GM12872 (cell line): ENCODE measurements around the gene MBNL2.

Source experiments
- CTCF ChIP-seq: IDR thresholded peaks from 3 replicates; pipeline ENCODE4 v1.5.1; 2011; ENCODE audit warnings: low read depth, mild to moderate bottlenecking, low read length, moderate library complexity; ENCODE audit not compliant: insufficient read depth

MBNL2 gene

GRCh38 chr13:97286317-97287046 is 64.3 kb downstream of the MBNL2 start:
- no peak for TF ChIP-seq CTCF

- TF ChIP-seq CTCF = no peak
Observed at GRCh38 chr13:97287047-97287383, 64.9 kb downstream of the MBNL2 start.

- TF ChIP-seq CTCF = no peak
Observed at GRCh38 chr13:97288486-97288900, 66.4 kb downstream of the MBNL2 start.

- TF ChIP-seq CTCF = no peak
Observed at GRCh38 chr13:97289514-97290298, 67.6 kb downstream of the MBNL2 start.

- TF ChIP-seq CTCF = no peak
Observed at GRCh38 chr13:97295283-97296182, 73.4 kb downstream of the MBNL2 start.

- no peak for TF ChIP-seq CTCF
Observed at GRCh38 chr13:97296740-97297139, 74.6 kb downstream of the MBNL2 start.

- TF ChIP-seq CTCF = no peak
Observed at GRCh38 chr13:97298816-97299215, 76.7 kb downstream of the MBNL2 start.
